Left ventricle myocardium inferior (tissue), 1 donor: ENCODE measurements around the gene TEKT5. TPM values are rescaled to one million over a fixed set of nuclear protein-coding genes. Genes with fewer than 3 reads are reported as not detected.

Source experiments
- DNase-seq: peaks from one replicate; pipeline ENCODE4 v3.0.0-alpha.2; 2020
- H3K27ac ChIP-seq: fragments of 200-600 bp; replicated peaks from 2 replicates; pipeline ENCODE4 v1.8.0; 2021
- H3K27me3 ChIP-seq: fragments of 200-600 bp; 2 replicates; pipeline ENCODE4 v1.8.0; 2021; ENCODE audit warnings: low read depth
- H3K36me3 ChIP-seq: fragments of 200-600 bp; 2 replicates; pipeline ENCODE4 v1.8.0; 2021
- H3K4me1 ChIP-seq: fragments of 200-600 bp; 2 replicates; pipeline ENCODE4 v1.8.0; 2021
- H3K4me3 ChIP-seq: fragments of 200-600 bp; 2 replicates; pipeline ENCODE4 v1.8.0; 2021; ENCODE audit warnings: mild to moderate bottlenecking, moderate library complexity
- H3K9me3 ChIP-seq: fragments of 200-600 bp; replicated peaks from 2 replicates; pipeline ENCODE4 v1.8.0; 2021
- intact Hi-C: fragments of 100-400 bp; cut with micrococcal nuclease; formaldehyde crosslinking; loops from one replicate; pipeline ENCODE4 v1.11.0; 2022
- total RNA-seq: library from RNA; stranded (reverse); fragmentation: NEBNext Ultra II Directional; extraction: Animal tissue kit (Norgen Biotek cat#: 25700); gene quantifications from one replicate; pipeline ENCODE4 v1.2.1, GENCODE V29; 2021
- TF ChIP-seq, protein P1 (sequence below): fragments of 200-600 bp; IDR thresholded peaks from 2 replicates; pipeline ENCODE4 v1.8.0; 2021; ENCODE audit warnings: antibody characterized with exemption, mild to moderate bottlenecking, borderline replicate concordance
- donor health status: DM: no; HTN: yes; CAD: no; lungs with severe emphysema.

The TEKT5 gene
- total RNA-seq, 1 donor from 2014 or later = not detected

GRCh38 chr16:10610499-10611184 is 84.1 kb downstream of the TEKT5 start:
- TF ChIP-seq, protein P1, sequence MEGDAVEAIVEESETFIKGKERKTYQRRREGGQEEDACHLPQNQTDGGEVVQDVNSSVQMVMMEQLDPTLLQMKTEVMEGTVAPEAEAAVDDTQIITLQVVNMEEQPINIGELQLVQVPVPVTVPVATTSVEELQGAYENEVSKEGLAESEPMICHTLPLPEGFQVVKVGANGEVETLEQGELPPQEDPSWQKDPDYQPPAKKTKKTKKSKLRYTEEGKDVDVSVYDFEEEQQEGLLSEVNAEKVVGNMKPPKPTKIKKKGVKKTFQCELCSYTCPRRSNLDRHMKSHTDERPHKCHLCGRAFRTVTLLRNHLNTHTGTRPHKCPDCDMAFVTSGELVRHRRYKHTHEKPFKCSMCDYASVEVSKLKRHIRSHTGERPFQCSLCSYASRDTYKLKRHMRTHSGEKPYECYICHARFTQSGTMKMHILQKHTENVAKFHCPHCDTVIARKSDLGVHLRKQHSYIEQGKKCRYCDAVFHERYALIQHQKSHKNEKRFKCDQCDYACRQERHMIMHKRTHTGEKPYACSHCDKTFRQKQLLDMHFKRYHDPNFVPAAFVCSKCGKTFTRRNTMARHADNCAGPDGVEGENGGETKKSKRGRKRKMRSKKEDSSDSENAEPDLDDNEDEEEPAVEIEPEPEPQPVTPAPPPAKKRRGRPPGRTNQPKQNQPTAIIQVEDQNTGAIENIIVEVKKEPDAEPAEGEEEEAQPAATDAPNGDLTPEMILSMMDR = no peak
- Histone ChIP-seq H3K9me3 (no peaks in the 10 kb centered on the region), H3K4me3 (no peak overlapping the region), H3K27ac (no peak overlapping the region), H3K4me1 (peaks cover 30% of the 10 kb centered on the region), H3K27me3 (no peaks in the 10 kb centered on the region), H3K36me3 (no peaks in the 10 kb centered on the region)
- intact Hi-C loops = no loop called here
- DNase-seq = no peak

DNA sequence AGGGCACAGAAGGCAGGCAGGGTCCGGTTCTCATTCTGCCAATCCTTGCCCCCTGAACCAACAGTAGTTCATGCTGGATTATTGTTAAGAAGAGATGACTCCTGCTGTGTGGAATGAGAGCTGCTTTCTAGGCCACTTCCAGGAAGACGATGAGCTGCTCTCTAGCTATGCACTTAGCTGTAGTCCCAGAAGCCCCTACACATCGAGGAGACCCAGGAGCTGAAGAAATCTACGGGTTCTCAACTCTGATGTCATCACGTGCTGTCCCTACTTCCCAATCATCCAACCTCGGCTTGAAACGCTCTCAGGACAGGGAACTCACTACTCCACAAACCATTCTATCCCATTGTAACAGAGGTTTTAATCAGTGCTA is 85.3 kb downstream of the TEKT5 start:
- DNase-seq = no peak
- no peaks in the 10 kb centered on the region for H3K9me3 ChIP-seq
- TF ChIP-seq, protein P1 = no peak
- intact Hi-C loops = no loop called here
- H3K4me1 ChIP-seq = peaks cover 30% of the 10 kb centered on the region
- H3K27me3 ChIP-seq = no peaks in the 10 kb centered on the region
- H3K27ac ChIP-seq = peak overlapping the region; percentile 71
- H3K4me3 ChIP-seq = no peak overlapping the region
- no peaks in the 10 kb centered on the region for H3K36me3 ChIP-seq

GRCh38 chr16:10608687-10609401 is 85.9 kb downstream of the TEKT5 start:
- intact Hi-C loops = no loop called here
- DNase-seq = peak; percentile 29

GRCh38 chr16:10607157-10607556 is 87.6 kb downstream of the TEKT5 start:
- DNase-seq = no peak
- Histone ChIP-seq H3K4me3 (no peak overlapping the region), H3K9me3 (no peaks in the 10 kb centered on the region), H3K36me3 (no peaks in the 10 kb centered on the region), H3K27me3 (no peaks in the 10 kb centered on the region), H3K4me1 (peaks cover 32% of the 10 kb centered on the region), H3K27ac (no peak overlapping the region)
- intact Hi-C loops = no loop called here
- TF ChIP-seq, protein P1 = no peak

More at GRCh38 chr16:10608687-10609401, 85.9 kb downstream of the TEKT5 start:
- TF ChIP-seq, protein P1 = peak; percentile 6
- Histone ChIP-seq H3K4me3 (no peak overlapping the region), H3K9me3 (no peaks in the 10 kb centered on the region), H3K36me3 (no peaks in the 10 kb centered on the region), H3K27ac (peak overlapping the region; percentile 71), H3K27me3 (no peaks in the 10 kb centered on the region), H3K4me1 (peaks cover 30% of the 10 kb centered on the region)

GRCh38 chr16:10606607-10607006 is 88.1 kb downstream of the TEKT5 start:
- DNase-seq = no peak
- no peaks in the 10 kb centered on the region for H3K36me3 ChIP-seq
- intact Hi-C loops = no loop called here
- no peaks in the 10 kb centered on the region for H3K9me3 ChIP-seq
- no peak overlapping the region for H3K27ac ChIP-seq
- TF ChIP-seq, protein P1 = no peak
- H3K4me3 ChIP-seq = no peak overlapping the region
- H3K27me3 ChIP-seq = no peaks in the 10 kb centered on the region
- peaks cover 38% of the 10 kb centered on the region for H3K4me1 ChIP-seq
